Ishikawa (cell line): ENCODE results near the gene SLC39A2.

Experiments used
- CEBPB ChIP-seq: IDR thresholded peaks from 2 replicates; pipeline ENCODE4 v1.6.1; 2012
- CREB1 ChIP-seq: IDR thresholded peaks from 2 replicates; pipeline ENCODE4 v1.6.1; 2012; ENCODE audit warnings: low read depth
- EGR1 ChIP-seq: IDR thresholded peaks from 2 replicates; pipeline ENCODE4 v1.6.1; 2012
- EP300 ChIP-seq: IDR thresholded peaks from 2 replicates; pipeline ENCODE4 v1.6.1; 2012; ENCODE audit warnings: borderline replicate concordance
- FOXM1 ChIP-seq: IDR thresholded peaks from 2 replicates; pipeline ENCODE4 v1.6.1; 2012; ENCODE audit warnings: low read depth, borderline replicate concordance
- NFIC ChIP-seq: IDR thresholded peaks from 2 replicates; pipeline ENCODE4 v1.6.1; 2012
- RAD21 ChIP-seq: IDR thresholded peaks from 2 replicates; pipeline ENCODE4 v1.6.1; 2012; ENCODE audit warnings: low read depth
- TAF1 ChIP-seq: IDR thresholded peaks from 2 replicates; pipeline ENCODE4 v1.6.1; 2012; ENCODE audit warnings: low read depth, mild to moderate bottlenecking
- TCF12 ChIP-seq: IDR thresholded peaks from 2 replicates; pipeline ENCODE4 v1.6.1; 2012; ENCODE audit warnings: low read depth
- TEAD4 ChIP-seq: IDR thresholded peaks from 2 replicates; pipeline ENCODE4 v1.6.1; 2012
- YY1 ChIP-seq: IDR thresholded peaks from 2 replicates; pipeline ENCODE4 v1.6.1; 2012; ENCODE audit warnings: low read depth
- ZBTB7A ChIP-seq: IDR thresholded peaks from 2 replicates; pipeline ENCODE4 v1.6.1; 2012; ENCODE audit warnings: low read depth
- TF ChIP-seq, protein P1 (sequence below): IDR thresholded peaks from 2 replicates; pipeline ENCODE4 v1.6.1; 2012
- TF ChIP-seq, protein P2 (sequence below): IDR thresholded peaks from 2 replicates; pipeline ENCODE4 v1.6.1; 2012
- TF ChIP-seq, protein P3 (sequence below): IDR thresholded peaks from 2 replicates; pipeline ENCODE4 v1.6.1; 2012; ENCODE audit warnings: low read depth, mild to moderate bottlenecking

SLC39A2 gene

DNA sequence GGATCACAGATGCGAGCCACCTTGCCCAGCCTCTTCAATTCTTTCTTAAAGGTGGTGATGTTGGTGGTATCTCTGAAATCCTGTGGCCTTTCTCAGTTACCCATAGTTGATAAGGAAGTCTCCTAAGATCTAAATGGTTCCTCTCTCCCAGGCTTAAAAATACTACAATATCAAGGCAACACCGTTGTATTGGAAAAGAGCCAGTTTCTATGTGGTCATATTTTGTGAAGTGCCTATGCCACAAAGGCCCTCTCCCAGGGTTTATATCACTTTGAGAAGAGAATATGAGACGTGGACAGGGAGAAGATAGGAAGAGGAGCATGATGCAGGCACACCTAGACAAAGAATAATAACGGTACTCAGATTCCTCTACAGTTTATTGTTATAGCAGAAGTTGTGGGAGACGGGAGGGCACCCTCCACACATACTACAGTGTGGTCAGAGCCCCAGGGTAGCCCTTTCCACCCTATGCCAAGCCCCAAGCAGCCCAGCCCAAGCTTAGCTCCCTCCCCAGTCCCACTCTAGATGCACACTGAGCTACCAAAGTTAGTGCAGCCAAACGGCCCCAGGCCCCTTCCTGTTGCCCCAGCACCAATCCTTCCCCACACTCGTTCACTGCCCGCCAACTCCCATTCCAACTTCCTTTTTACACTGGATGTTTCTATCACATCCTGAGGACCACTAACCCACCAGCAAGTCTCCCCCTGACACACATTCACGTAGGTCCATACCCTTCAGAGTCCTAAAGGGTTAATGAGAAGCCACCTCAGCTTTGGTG lies 17.5 kb downstream of the SLC39A2 start:
- no peak for TF ChIP-seq NFIC
- no peak for TF ChIP-seq TCF12

DNA sequence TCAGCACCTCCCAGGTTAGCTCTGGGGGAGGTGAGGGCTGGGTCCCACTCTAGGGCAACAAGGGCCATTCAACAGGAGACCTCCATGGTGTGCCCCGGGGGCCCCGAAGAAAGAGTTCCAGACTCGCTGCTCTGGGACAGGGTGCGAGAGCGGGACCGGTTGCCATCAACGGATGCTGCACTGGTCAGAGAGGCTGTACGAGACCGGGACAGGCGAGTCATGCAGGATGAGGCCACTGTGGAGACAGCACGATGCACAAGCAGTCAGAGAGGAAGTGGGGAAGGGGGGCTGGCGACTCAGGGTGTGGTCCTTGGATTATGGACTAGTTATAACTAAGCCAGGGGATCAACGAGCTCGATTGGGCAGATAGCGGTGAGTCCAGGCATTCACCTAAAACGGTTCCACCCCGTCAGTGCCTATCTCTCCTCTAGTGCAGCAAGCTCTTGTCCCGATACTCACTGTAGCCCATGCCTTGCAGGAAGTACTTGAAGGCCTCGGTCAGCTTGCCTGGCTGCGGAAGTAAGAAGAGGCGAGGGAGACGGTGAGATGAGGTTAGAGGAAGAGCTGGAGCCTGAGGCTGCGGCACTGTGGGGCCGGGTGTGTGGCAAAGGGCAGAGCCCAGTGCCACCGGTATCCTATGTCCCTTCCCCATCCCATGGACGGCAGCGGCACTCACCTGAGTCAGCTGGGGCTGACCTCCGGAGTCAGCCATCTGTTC lies 18.6 kb downstream of the SLC39A2 start:
- no peak for TF ChIP-seq TEAD4
- no peak for TF ChIP-seq ZBTB7A
- TF ChIP-seq, protein P1, sequence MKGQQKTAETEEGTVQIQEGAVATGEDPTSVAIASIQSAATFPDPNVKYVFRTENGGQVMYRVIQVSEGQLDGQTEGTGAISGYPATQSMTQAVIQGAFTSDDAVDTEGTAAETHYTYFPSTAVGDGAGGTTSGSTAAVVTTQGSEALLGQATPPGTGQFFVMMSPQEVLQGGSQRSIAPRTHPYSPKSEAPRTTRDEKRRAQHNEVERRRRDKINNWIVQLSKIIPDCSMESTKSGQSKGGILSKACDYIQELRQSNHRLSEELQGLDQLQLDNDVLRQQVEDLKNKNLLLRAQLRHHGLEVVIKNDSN: no peak
- TF ChIP-seq FOXM1: no peak
- no peak for TF ChIP-seq RAD21
- TF ChIP-seq NFIC: no peak
- no peak for TF ChIP-seq CEBPB
- no peak for TF ChIP-seq YY1
- no peak for TF ChIP-seq TAF1
- TF ChIP-seq, protein P2, sequence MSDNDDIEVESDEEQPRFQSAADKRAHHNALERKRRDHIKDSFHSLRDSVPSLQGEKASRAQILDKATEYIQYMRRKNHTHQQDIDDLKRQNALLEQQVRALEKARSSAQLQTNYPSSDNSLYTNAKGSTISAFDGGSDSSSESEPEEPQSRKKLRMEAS: no peak
- TF ChIP-seq EGR1: no peak
- no peak for TF ChIP-seq TCF12
- no peak for TF ChIP-seq CREB1
- TF ChIP-seq, protein P3, sequence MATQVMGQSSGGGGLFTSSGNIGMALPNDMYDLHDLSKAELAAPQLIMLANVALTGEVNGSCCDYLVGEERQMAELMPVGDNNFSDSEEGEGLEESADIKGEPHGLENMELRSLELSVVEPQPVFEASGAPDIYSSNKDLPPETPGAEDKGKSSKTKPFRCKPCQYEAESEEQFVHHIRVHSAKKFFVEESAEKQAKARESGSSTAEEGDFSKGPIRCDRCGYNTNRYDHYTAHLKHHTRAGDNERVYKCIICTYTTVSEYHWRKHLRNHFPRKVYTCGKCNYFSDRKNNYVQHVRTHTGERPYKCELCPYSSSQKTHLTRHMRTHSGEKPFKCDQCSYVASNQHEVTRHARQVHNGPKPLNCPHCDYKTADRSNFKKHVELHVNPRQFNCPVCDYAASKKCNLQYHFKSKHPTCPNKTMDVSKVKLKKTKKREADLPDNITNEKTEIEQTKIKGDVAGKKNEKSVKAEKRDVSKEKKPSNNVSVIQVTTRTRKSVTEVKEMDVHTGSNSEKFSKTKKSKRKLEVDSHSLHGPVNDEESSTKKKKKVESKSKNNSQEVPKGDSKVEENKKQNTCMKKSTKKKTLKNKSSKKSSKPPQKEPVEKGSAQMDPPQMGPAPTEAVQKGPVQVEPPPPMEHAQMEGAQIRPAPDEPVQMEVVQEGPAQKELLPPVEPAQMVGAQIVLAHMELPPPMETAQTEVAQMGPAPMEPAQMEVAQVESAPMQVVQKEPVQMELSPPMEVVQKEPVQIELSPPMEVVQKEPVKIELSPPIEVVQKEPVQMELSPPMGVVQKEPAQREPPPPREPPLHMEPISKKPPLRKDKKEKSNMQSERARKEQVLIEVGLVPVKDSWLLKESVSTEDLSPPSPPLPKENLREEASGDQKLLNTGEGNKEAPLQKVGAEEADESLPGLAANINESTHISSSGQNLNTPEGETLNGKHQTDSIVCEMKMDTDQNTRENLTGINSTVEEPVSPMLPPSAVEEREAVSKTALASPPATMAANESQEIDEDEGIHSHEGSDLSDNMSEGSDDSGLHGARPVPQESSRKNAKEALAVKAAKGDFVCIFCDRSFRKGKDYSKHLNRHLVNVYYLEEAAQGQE: no peak
- no peak for TF ChIP-seq EP300

DNA sequence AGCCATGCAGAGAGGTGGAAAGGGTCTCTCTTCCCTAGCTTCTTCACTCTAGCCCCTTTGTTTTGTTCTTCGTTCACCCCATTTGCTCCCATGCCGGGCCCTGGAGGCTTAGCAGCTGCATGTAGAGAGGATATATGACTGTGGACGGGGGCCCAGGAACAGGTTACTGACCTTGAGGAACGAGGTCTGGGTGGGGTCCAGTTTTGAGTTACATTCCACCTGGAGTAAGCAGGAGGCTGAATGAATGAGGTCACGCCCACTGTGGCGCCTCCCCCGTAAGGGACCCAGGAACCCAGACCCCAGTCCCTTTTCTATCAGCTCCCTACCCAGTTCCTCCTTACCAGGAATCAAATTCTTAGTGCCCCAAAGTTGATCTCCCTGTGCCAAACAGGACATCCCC lies 19.2 kb downstream of the SLC39A2 start:
- no peak for TF ChIP-seq TAF1
- TF ChIP-seq FOXM1: no peak
- TF ChIP-seq, protein P2: no peak
- TF ChIP-seq, protein P1: no peak
- TF ChIP-seq ZBTB7A: no peak
- TF ChIP-seq EP300: no peak
- no peak for TF ChIP-seq YY1
- TF ChIP-seq RAD21: no peak
- no peak for TF ChIP-seq CEBPB
- TF ChIP-seq, protein P3: no peak
- TF ChIP-seq EGR1: no peak
- TF ChIP-seq NFIC: no peak
- TF ChIP-seq CREB1: no peak
- no peak for TF ChIP-seq TEAD4

DNA sequence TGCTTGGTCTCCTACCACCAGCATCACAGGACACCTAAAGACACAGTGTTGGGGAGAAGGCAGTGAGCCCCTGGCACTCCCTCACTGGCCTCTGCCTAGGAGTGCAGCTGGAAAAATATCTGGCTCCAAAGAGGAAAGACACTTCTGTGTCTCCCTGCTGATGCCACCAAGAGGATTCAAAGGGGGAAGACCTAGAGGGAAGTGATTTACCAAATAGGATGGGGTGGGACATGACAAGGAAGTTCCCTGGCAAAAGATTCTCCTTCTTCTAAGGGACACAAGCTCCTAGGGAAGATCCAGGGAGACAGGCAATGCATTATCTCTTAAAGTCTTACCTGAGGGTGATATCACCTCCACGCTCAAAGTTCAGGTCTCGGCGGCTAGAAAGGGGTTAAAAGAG lies 19.7 kb downstream of the SLC39A2 start:
- no peak for TF ChIP-seq RAD21
- TF ChIP-seq TEAD4: no peak
- no peak for TF ChIP-seq EGR1
- TF ChIP-seq NFIC: no peak
- TF ChIP-seq CEBPB: no peak
- TF ChIP-seq, protein P2: no peak
- TF ChIP-seq, protein P3: no peak
- no peak for TF ChIP-seq TAF1
- no peak for TF ChIP-seq ZBTB7A
- TF ChIP-seq YY1: no peak
- TF ChIP-seq FOXM1: no peak
- TF ChIP-seq, protein P1: no peak
- TF ChIP-seq CREB1: no peak
- no peak for TF ChIP-seq EP300
- no peak for TF ChIP-seq TCF12
